Tibial nerve (tissue), 4 donors: ENCODE measurements around the gene TMPRSS11B. TPM values are rescaled to one million over a fixed set of nuclear protein-coding genes. Genes with fewer than 3 reads are reported as not detected.
"Not testable (repeated sequence)": the region's sequence is repeated elsewhere in the genome, so short reads cannot be mapped to it uniquely, and the experiment has no call there.

ENCODE experiments used
- DNase-seq, 2 donors: peaks; one replicate each; pipeline ENCODE4 v3.0.0-alpha.2; 2019; ENCODE audit warnings: low spot score in 2 of 2
- H3K27ac ChIP-seq, 4 donors: fragments of 200-600 bp; sonication (generic) in 3 of 4; one replicate each; pipeline ENCODE4 v1.5.1; 2017 to 2019; ENCODE audit warnings: mild to moderate bottlenecking in 1 of 4
- H3K27me3 ChIP-seq, 2 donors: fragments of 200-600 bp; sonication (generic) in 1 of 2; one replicate each; pipeline versions ENCODE4 v1.5.1 to v1.6.0; 2017 to 2019
- H3K36me3 ChIP-seq, 3 donors: fragments of 200-600 bp; sonication (generic); one replicate each; pipeline ENCODE4 v1.5.1; 2018 to 2019
- H3K4me1 ChIP-seq, 4 donors: fragments of 200-600 bp; sonication (generic) in 3 of 4; one replicate each; pipeline ENCODE4 v1.5.1; 2017 to 2019
- H3K4me3 ChIP-seq, 4 donors: fragments of 200-600 bp; sonication (generic) in 3 of 4; one replicate each; pipeline ENCODE4 v1.5.1; 2017 to 2019; ENCODE audit warnings: mild to moderate bottlenecking in 1 of 4, moderate library complexity in 1 of 4
- H3K9me3 ChIP-seq, 4 donors: fragments of 200-600 bp; sonication (generic) in 3 of 4; one replicate each; pipeline ENCODE4 v1.5.1; 2017 to 2019
- CTCF ChIP-seq, 5 experiments: fragments of 200-600 bp in 3 of 5; fragments of 450-650 bp in 2 of 5; sonication (generic) in 3 of 5; IDR thresholded peaks; one replicate each; pipeline ENCODE4 v1.5.1; 2016 to 2019; ENCODE audit warnings: antibody characterized with exemption in 5 of 5, mild to moderate bottlenecking in 3 of 5, moderate library complexity in 2 of 5
- EP300 ChIP-seq, 2 donors: sonication (generic); formaldehyde crosslinking; IDR thresholded peaks; one replicate each; pipeline ENCODE4 v1.6.1; 2017; ENCODE audit warnings: antibody characterized with exemption in 2 of 2, mild to moderate bottlenecking in 1 of 2
- POLR2A ChIP-seq, 2 donors: fragments of 450-650 bp; IDR thresholded peaks; one replicate each; pipeline ENCODE4 v1.6.1; 2017; ENCODE audit warnings: antibody characterized with exemption in 2 of 2, mild to moderate bottlenecking in 2 of 2, moderate library complexity in 2 of 2
- WGBS, 2 donors: methylation state at CpG; one replicate each; pipeline ENCODE4 v1.1.5; 2018; 5-methylcytosine and 5-hydroxymethylcytosine counted together
- total RNA-seq, 4 donors: library from RNA; depleted of rRNA; stranded (reverse); fragments of >200 nt; gene quantifications; one replicate each; pipeline ENCODE4 v1.1.0, GENCODE V29; 2016

TMPRSS11B gene
- total RNA-seq, 4 donors from 2014 or later, result not detected

DNA sequence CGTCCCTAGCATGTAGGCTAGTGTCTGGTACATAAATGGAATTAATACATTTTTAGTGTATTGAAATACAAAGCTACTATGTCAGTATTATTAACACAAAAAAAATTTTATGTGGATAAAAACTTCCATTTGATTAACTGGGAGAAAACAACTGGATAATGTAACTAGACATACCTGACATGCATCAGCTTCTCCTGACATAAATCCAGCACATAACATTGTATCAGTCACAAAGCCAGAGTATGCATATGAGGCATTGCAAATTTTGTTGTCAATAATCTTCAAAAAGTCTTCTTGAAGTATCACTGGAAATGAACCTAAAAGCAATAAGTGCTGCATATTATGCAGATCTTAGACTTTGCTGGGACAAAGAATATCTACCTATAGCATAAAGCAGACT, 16.9 kb downstream of the TMPRSS11B start:
- Histone ChIP-seq H3K36me3 (no peaks in the 10 kb centered on the region), H3K27ac (no peak overlapping the region), H3K4me1 (no peaks in the 10 kb centered on the region), H3K27me3 (no peaks in the 10 kb centered on the region), H3K4me3 (no peak overlapping the region), H3K9me3 (no peaks in the 10 kb centered on the region)
- TF ChIP-seq POLR2A (IDR thresholded peaks at IDR 0.05) (no peak), CTCF (IDR thresholded peaks at IDR 0.05) (no peak), EP300 (IDR thresholded peaks at IDR 0.05) (no peak)
- DNase-seq, result no peak
- 52 to 60% methylated on average over 1 of the region's 1 CpG for WGBS, 2 donors

GRCh38 chr4:68218044-68218443, 27.4 kb downstream of the TMPRSS11B start:
- DNase-seq, result no peak
- no peaks in the 10 kb centered on the region for H3K36me3 ChIP-seq
- no peaks in the 10 kb centered on the region for H3K4me1 ChIP-seq
- H3K27me3 ChIP-seq, result no peaks in the 10 kb centered on the region
- 9 to 44% methylated on average over 1 of the region's 1 CpG for WGBS, 2 donors
- no peak overlapping the region for H3K27ac ChIP-seq
- no peaks in the 10 kb centered on the region for H3K9me3 ChIP-seq
- no peak overlapping the region for H3K4me3 ChIP-seq
- TF ChIP-seq CTCF (IDR thresholded peaks at IDR 0.05) (no peak), EP300 (IDR thresholded peaks at IDR 0.05) (no peak), POLR2A (IDR thresholded peaks at IDR 0.05) (no peak)

DNA sequence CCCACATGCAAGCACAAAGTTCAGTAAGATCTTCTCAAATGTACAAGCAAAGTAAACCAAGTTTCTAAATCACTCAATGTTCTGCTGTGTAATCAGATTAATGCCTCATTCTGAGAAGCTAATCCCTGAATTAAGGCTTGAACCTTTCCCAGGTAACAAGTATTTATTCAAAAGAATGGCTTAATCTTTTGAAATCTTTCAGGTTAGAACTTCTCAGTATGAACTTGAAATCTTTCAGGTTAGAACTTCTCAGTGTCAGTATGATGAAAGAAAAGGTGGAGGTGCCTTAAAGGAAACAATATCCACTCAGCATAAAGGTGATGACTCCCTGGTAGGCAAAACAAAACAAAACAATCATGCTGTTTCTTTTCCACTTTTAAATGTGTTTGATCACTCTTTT, 29.0 kb downstream of the TMPRSS11B start:
- TF ChIP-seq EP300 (IDR thresholded peaks at IDR 0.05) (no peak), POLR2A (IDR thresholded peaks at IDR 0.05) (no peak), CTCF (IDR thresholded peaks at IDR 0.05) (no peak)
- H3K36me3 ChIP-seq, result no peaks in the 10 kb centered on the region
- no peak for DNase-seq

DNA sequence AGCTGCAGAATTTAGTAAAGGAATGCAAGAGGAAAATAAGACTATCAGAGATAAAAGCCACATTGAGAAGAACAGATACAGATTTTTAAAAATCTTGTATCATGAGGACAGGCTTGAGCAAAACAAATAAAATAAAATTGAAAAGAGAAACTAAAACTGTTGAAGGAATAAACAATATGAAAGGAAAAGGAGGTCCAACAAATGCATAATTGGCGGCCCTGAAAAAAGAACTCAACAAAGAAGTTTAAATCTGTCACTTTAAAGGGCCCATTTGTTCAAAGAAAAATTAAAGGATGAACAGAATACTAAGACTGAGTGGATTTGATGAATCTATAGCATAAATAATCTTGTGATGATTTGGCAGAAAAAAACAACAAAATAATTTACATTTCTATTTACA, 36.5 kb downstream of the TMPRSS11B start:
- Histone ChIP-seq H3K9me3 (peaks cover 0 to 37% (median 5%) of the 10 kb centered on the region in 4 donors), H3K4me3 (no peak overlapping the region), H3K4me1 (no peaks in the 10 kb centered on the region), H3K27ac (no peak overlapping the region), H3K36me3 (no peaks in the 10 kb centered on the region), H3K27me3 (no peaks in the 10 kb centered on the region)
- WGBS, 2 donors, result 86 to 90% methylated on average over 1 of the region's 1 CpG
- TF ChIP-seq CTCF (IDR thresholded peaks at IDR 0.05) (no peak), EP300 (IDR thresholded peaks at IDR 0.05) (no peak), POLR2A (IDR thresholded peaks at IDR 0.05) (no peak)
- no peak for DNase-seq

More for the DNA sequence above, 29.0 kb downstream of the TMPRSS11B start:
- Histone ChIP-seq H3K4me1 (no peaks in the 10 kb centered on the region), H3K27ac (no peak overlapping the region), H3K4me3 (no peak overlapping the region), H3K9me3 (no peaks in the 10 kb centered on the region), H3K27me3 (no peaks in the 10 kb centered on the region)

DNA sequence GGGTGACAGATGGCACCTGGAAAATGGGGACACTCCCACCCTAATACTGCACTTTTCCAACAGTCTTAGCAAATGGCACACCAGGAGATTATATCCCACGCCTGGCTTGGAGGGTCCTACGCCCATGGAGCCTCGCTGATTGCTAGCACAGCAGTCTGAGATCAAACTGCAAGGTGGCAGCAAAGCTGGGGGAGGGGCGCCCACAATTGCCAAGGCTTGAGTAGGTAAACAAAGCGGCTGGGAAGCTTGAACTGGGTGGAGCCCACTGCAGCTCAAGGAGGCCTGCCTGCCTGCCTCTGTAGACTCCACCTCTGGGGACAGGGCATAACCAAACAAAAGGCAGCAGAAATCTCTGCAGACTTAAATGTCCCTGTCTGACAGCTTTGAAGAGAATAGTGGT, 51.2 kb downstream of the TMPRSS11B start:
- H3K36me3 ChIP-seq, DNase-seq, H3K27me3 ChIP-seq, H3K4me3 ChIP-seq, H3K4me1 ChIP-seq, H3K27ac ChIP-seq: not testable (repeated sequence)
- 87 to 94% methylated on average over 5 of the region's 5 CpGs for WGBS, 2 donors
- H3K9me3 ChIP-seq, result peaks cover 0 to 12% (median 0%) of the 10 kb centered on the region in 4 donors

GRCh38 chr4:68193194-68193593, 52.3 kb downstream of the TMPRSS11B start:
- Histone ChIP-seq H3K9me3 (peaks cover 0 to 12% (median 0%) of the 10 kb centered on the region in 4 donors), H3K4me1 (no peaks in the 10 kb centered on the region), H3K36me3 (no peaks in the 10 kb centered on the region), H3K27me3 (no peaks in the 10 kb centered on the region), H3K4me3 (no peak overlapping the region), H3K27ac (no peak overlapping the region)
- no peak for TF ChIP-seq CTCF (IDR thresholded peaks at IDR 0.05)
- no peak for TF ChIP-seq POLR2A (IDR thresholded peaks at IDR 0.05)
- TF ChIP-seq EP300 (IDR thresholded peaks at IDR 0.05), result no peak
- 86 to 89% methylated on average over 1 of the region's 1 CpG for WGBS, 2 donors
- DNase-seq, result no peak
